ENCODE data around the gene WDR3.
A peak's percentile ranks its signal among the peaks of the same experiment; 100 is the strongest.

WDR3 gene

GRCh38 chr1:117929343-117930172, at the start of gene WDR3, which contains the start of gene GDAP2:
TSS of gene WDR3 (plus strand) at chr1:117929739. CDS start at chr1:117933320, 3,581 bp downstream.
TSS of gene GDAP2 (minus strand) at chr1:117929621. CDS start at chr1:117920357, 9,264 bp downstream.
- Mint-ChIP-seq H3K4me1 (peaks cover 23 to 57% of the 10 kb centered on the region in 2 donors), H3K9me3 (no peaks in the 10 kb centered on the region), H3K27me3 (no peaks in the 10 kb centered on the region), H3K36me3 (peaks cover 4 to 28% of the 10 kb centered on the region in 2 donors), H3K4me3 (peak within 1 kb of the TSS; percentile 93 to 95), H3K27ac (peak within 1 kb of the TSS; percentile 100)
- ATAC-seq (replicated peaks) (peak; percentile 92), DNase-seq (peak; percentile 95)

DNA sequence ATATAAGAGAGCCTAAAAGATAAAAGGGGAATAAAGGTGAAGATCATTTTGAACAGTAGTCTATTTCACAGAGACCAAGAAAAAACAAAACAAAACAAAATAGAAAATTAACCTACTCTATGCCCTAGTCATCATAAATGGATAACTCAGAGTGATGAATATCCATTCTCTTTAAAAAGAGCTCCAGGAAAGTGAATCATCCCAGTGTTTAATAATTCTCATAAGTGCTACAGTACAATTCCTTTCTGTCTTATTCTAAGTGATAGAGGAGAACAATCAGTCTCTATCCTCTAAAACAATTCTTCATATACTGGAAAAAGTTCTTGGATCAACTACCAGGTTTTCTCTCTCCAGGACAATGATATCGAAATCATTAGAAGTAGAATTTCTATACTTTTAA, 45.9 kb upstream of the WDR3 start:
- ATAC-seq (replicated peaks) (no peak), DNase-seq (no peak)
- no peaks in the 10 kb centered on the region for H3K4me1 Mint-ChIP-seq
- no peak overlapping the region for H3K4me3 Mint-ChIP-seq
- no peaks in the 10 kb centered on the region for H3K9me3 Mint-ChIP-seq
- H3K27ac Mint-ChIP-seq: no peak overlapping the region
- H3K36me3 Mint-ChIP-seq: peaks cover 13 to 27% of the 10 kb centered on the region in 2 donors
- no peaks in the 10 kb centered on the region for H3K27me3 Mint-ChIP-seq

GRCh38 chr1:117886101-117886795, 43.3 kb upstream of the WDR3 start:
- peaks cover 8 to 30% of the 10 kb centered on the region in 2 donors for H3K36me3 Mint-ChIP-seq
- H3K27me3 Mint-ChIP-seq: no peaks in the 10 kb centered on the region
- H3K4me1 Mint-ChIP-seq: no peaks in the 10 kb centered on the region
- ATAC-seq (replicated peaks) (no peak), DNase-seq (no peak)
- no peak overlapping the region for H3K4me3 Mint-ChIP-seq
- no peaks in the 10 kb centered on the region for H3K9me3 Mint-ChIP-seq
- H3K27ac Mint-ChIP-seq: no peak overlapping the region

DNA sequence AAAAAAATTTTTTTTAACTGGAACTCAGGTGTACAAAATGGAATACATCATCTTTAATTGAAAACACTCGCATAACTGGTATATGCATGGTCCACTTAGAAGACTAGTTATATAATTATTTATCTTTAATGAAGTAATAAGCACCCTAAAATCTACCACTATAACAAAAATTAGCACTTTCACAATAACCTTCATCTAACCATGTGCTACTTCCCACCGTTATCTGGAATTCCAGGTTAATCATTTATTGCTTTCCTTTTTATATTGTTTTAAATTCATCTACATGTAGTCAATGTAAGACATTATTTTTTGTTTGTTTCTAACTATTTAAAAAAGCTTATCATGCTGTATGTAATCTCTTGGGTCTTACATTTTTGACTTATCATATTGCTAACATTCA, 39.1 kb upstream of the WDR3 start:
- Mint-ChIP-seq H3K9me3 (no peaks in the 10 kb centered on the region), H3K4me3 (no peak overlapping the region), H3K4me1 (peaks cover 0 to 3% of the 10 kb centered on the region in 2 donors), H3K27ac (no peak overlapping the region), H3K27me3 (no peaks in the 10 kb centered on the region), H3K36me3 (peaks cover 7 to 27% of the 10 kb centered on the region in 2 donors)
- DNase-seq (no peak), ATAC-seq (replicated peaks) (no peak)

GRCh38 chr1:117892512-117892911, 37.0 kb upstream of the WDR3 start:
- no peak overlapping the region for H3K4me3 Mint-ChIP-seq
- H3K4me1 Mint-ChIP-seq: peaks cover 2 to 7% of the 10 kb centered on the region in 2 donors
- DNase-seq (no peak), ATAC-seq (replicated peaks) (no peak)
- H3K36me3 Mint-ChIP-seq: peaks cover 11 to 29% of the 10 kb centered on the region in 2 donors
- H3K27me3 Mint-ChIP-seq: no peaks in the 10 kb centered on the region
- no peaks in the 10 kb centered on the region for H3K9me3 Mint-ChIP-seq
- no peak overlapping the region for H3K27ac Mint-ChIP-seq

- Mint-ChIP-seq H3K27me3 (no peaks in the 10 kb centered on the region), H3K36me3 (peaks cover 11 to 27% of the 10 kb centered on the region in 2 donors), H3K4me1 (peaks cover 2 to 7% of the 10 kb centered on the region in 2 donors), H3K4me3 (no peak overlapping the region), H3K27ac (no peak overlapping the region), H3K9me3 (no peaks in the 10 kb centered on the region)
- no peak for DNase-seq
- no peak for ATAC-seq (replicated peaks)
Measured at GRCh38 chr1:117894078-117894477, 35.5 kb upstream of the WDR3 start.

- no peak overlapping the region for H3K4me3 Mint-ChIP-seq
- H3K4me1 Mint-ChIP-seq: peaks cover 2 to 7% of the 10 kb centered on the region in 2 donors
- no peaks in the 10 kb centered on the region for H3K27me3 Mint-ChIP-seq
- H3K27ac Mint-ChIP-seq: no peak overlapping the region
- peaks cover 13 to 27% of the 10 kb centered on the region in 2 donors for H3K36me3 Mint-ChIP-seq
- H3K9me3 Mint-ChIP-seq: no peaks in the 10 kb centered on the region
- DNase-seq: peak; percentile 27
- ATAC-seq (replicated peaks): peak; percentile 91 to 96
Measured at GRCh38 chr1:117895482-117896114, 33.9 kb upstream of the WDR3 start.

- H3K36me3 Mint-ChIP-seq: peaks cover 19 to 36% of the 10 kb centered on the region in 2 donors
- H3K9me3 Mint-ChIP-seq: no peaks in the 10 kb centered on the region
- H3K27ac Mint-ChIP-seq: no peak overlapping the region
- ATAC-seq (replicated peaks) (no peak), DNase-seq (no peak)
- peaks cover 2 to 7% of the 10 kb centered on the region in 2 donors for H3K4me1 Mint-ChIP-seq
- H3K27me3 Mint-ChIP-seq: no peaks in the 10 kb centered on the region
- no peak overlapping the region for H3K4me3 Mint-ChIP-seq
Measured at GRCh38 chr1:117897551-117897950, 32.0 kb upstream of the WDR3 start.

GRCh38 chr1:117899801-117900200, 29.7 kb upstream of the WDR3 start:
- Mint-ChIP-seq H3K4me1 (peaks cover 2 to 7% of the 10 kb centered on the region in 2 donors), H3K27me3 (no peaks in the 10 kb centered on the region), H3K27ac (no peak overlapping the region), H3K9me3 (no peaks in the 10 kb centered on the region), H3K4me3 (no peak overlapping the region), H3K36me3 (peaks cover 26 to 46% of the 10 kb centered on the region in 2 donors)
- ATAC-seq (replicated peaks): no peak
- DNase-seq: no peak

GRCh38 chr1:117902944-117903343, 26.6 kb upstream of the WDR3 start:
- Mint-ChIP-seq H3K27ac (no peak overlapping the region), H3K36me3 (peaks cover 38 to 55% of the 10 kb centered on the region in 2 donors), H3K27me3 (no peaks in the 10 kb centered on the region), H3K9me3 (no peaks in the 10 kb centered on the region), H3K4me3 (no peak overlapping the region), H3K4me1 (no peaks in the 10 kb centered on the region)
- no peak for DNase-seq
- ATAC-seq (replicated peaks): no peak

DNA sequence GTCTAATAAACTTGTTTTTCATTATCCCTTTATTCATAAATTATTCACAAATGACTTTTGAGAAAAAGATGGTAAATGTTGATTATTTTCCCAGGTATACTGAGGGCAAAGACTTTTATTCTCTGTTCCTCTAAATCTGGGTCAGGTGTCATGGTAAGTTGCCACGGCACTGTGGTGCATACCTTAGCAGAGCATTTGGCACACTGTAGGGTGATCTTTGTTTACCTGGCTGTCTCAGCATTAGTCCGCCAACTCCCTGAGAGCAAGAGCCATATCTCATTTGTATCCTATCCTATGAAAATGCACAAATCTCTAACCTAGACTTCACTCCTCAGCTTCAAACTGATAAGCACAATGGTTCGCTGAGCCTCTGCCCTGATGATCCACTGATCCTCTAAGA, 25.1 kb upstream of the WDR3 start:
- DNase-seq (no peak), ATAC-seq (replicated peaks) (no peak)
- Mint-ChIP-seq H3K27ac (no peak overlapping the region), H3K36me3 (peaks cover 40 to 53% of the 10 kb centered on the region in 2 donors), H3K9me3 (no peaks in the 10 kb centered on the region), H3K27me3 (no peaks in the 10 kb centered on the region), H3K4me1 (no peaks in the 10 kb centered on the region), H3K4me3 (no peak overlapping the region)

GRCh38 chr1:117905019-117905418, 24.5 kb upstream of the WDR3 start:
- DNase-seq (no peak), ATAC-seq (replicated peaks) (no peak)
- H3K4me1 Mint-ChIP-seq: no peaks in the 10 kb centered on the region
- no peaks in the 10 kb centered on the region for H3K9me3 Mint-ChIP-seq
- no peaks in the 10 kb centered on the region for H3K27me3 Mint-ChIP-seq
- peaks cover 40 to 52% of the 10 kb centered on the region in 2 donors for H3K36me3 Mint-ChIP-seq
- no peak overlapping the region for H3K27ac Mint-ChIP-seq
- no peak overlapping the region for H3K4me3 Mint-ChIP-seq

DNA sequence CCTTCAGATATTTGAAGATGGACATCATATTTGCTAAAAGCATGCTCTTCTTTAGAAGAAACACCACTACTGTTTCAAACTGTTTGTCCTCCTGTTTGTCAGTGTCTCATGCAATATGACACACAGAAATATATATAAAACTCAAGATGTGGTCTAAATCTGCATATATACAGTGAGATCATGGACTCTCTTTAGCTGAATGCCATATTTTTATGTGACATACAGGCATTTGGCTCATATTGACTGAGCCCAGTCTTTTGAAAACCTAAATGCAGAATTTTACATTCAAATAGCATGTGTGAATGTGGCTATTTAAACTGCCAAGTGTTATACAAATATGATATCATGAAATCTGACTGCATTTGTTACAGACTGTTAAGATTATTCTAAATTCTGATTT, 18.5 kb upstream of the WDR3 start:
- peaks cover 0 to under 1% of the 10 kb centered on the region in 2 donors for H3K4me1 Mint-ChIP-seq
- H3K27me3 Mint-ChIP-seq: no peaks in the 10 kb centered on the region
- H3K27ac Mint-ChIP-seq: no peak overlapping the region
- H3K9me3 Mint-ChIP-seq: no peaks in the 10 kb centered on the region
- ATAC-seq (replicated peaks): no peak
- no peak overlapping the region for H3K4me3 Mint-ChIP-seq
- DNase-seq: no peak
- peaks cover 38 to 44% of the 10 kb centered on the region in 2 donors for H3K36me3 Mint-ChIP-seq

GRCh38 chr1:117919376-117919775, 10.2 kb upstream of the WDR3 start:
- peaks cover 27 to 33% of the 10 kb centered on the region in 2 donors for H3K36me3 Mint-ChIP-seq
- H3K4me3 Mint-ChIP-seq: no peak overlapping the region
- no peaks in the 10 kb centered on the region for H3K9me3 Mint-ChIP-seq
- no peaks in the 10 kb centered on the region for H3K27me3 Mint-ChIP-seq
- ATAC-seq (replicated peaks): no peak
- no peak for DNase-seq
- peaks cover 0 to 6% of the 10 kb centered on the region in 2 donors for H3K4me1 Mint-ChIP-seq
- no peak overlapping the region for H3K27ac Mint-ChIP-seq
